Adrenal gland (tissue), 12 donors: Measurements from ENCODE around the gene SYNPO2. TPM values are rescaled to one million over a fixed set of nuclear protein-coding genes. Genes with fewer than 3 reads are reported as not detected.

Experiments
- DNase-seq, 7 donors: peaks; one replicate each; pipeline ENCODE4 v3.0.0-alpha.2; 2019 to 2020
- H3K27ac ChIP-seq, 5 donors: fragments of 200-600 bp; sonication (generic) in 4 of 5; 1 replicate in 3 of 5; 2 replicates in 2 of 5; pipeline versions ENCODE4 v1.5.1 to v1.8.0; 2016 to 2020; ENCODE audit warnings: mild to moderate bottlenecking in 1 of 5
- H3K27me3 ChIP-seq: fragments of 200-600 bp; 2 replicates; pipeline ENCODE4 v1.8.0; 2021
- H3K36me3 ChIP-seq, 2 donors: fragments of 200-600 bp; replicated peaks in 1 of 2; 1 replicate in 1 of 2; 2 replicates in 1 of 2; pipeline versions ENCODE4 v1.5.1 to v1.8.0; 2018 to 2022
- H3K4me1 ChIP-seq, 2 donors: fragments of 200-600 bp; replicated peaks in 1 of 2; 1 replicate in 1 of 2; 2 replicates in 1 of 2; pipeline versions ENCODE4 v1.5.1 to v1.8.0; 2018 to 2021
- H3K4me3 ChIP-seq, 4 donors: fragments of 200-600 bp; sonication (generic) in 3 of 4; one replicate each; pipeline ENCODE4 v1.5.1; 2016 to 2018
- H3K9me3 ChIP-seq, 3 donors: fragments of 200-600 bp; sonication (generic) in 1 of 3; replicated peaks in 1 of 3; 1 replicate in 2 of 3; 2 replicates in 1 of 3; pipeline versions ENCODE4 v1.5.1 to v1.8.0; 2016 to 2021
- CTCF ChIP-seq, 6 experiments: fragments of 450-650 bp in 4 of 6; fragments of 200-600 bp in 2 of 6; sonication (generic) in 1 of 6; IDR thresholded peaks; 1 replicate in 5 of 6; 2 replicates in 1 of 6; pipeline versions ENCODE4 v1.5.1 to v1.8.0; 2016 to 2021; ENCODE audit warnings: antibody characterized with exemption in 6 of 6, mild to moderate bottlenecking in 2 of 6, moderate library complexity in 1 of 6
- POLR2A ChIP-seq, 2 donors: fragments of 450-650 bp; IDR thresholded peaks; one replicate each; pipeline ENCODE4 v1.6.1; 2017; ENCODE audit warnings: antibody characterized with exemption in 2 of 2, mild to moderate bottlenecking in 2 of 2, moderate library complexity in 1 of 2
- WGBS, 4 donors: extraction: QIAGEN DNeasy Blood & Tissue Kit in 2 of 4; methylation state at CpG; one replicate each; pipeline versions ENCODE4 v1.1.5 to v1.1.7; 2013 to 2017; 5-methylcytosine and 5-hydroxymethylcytosine counted together
- intact Hi-C, 2 donors: fragments of 100-400 bp; cut with DNase I; formaldehyde crosslinking; loops; one replicate each; pipeline versions ENCODE4 v1.14.1 to v1.15.0; 2022 to 2023
- polyA plus RNA-seq, 3 donors: library from polyadenylated mRNA; stranded (reverse); fragments of 200-250 nt in 2 of 3; fragments of 350-450 nt in 1 of 3; fragmentation: Illumina TruSeq in 1 of 3; extraction: RNeasy Lipid Tissue Mini Kit (QIAGEN cat#74804) in 1 of 3; gene quantifications; one replicate each; pipeline ENCODE4 v1.2.3, GENCODE V29; 2013 to 2014
- total RNA-seq, 9 donors: library from RNA; depleted of rRNA in 4 of 9; stranded (reverse); fragments of >200 nt in 4 of 9; fragments of 120-200 nt in 1 of 9; fragmentation: NEBNext Ultra II Directional in 1 of 9; extraction: Animal tissue kit (Norgen Biotek cat#: 25700) in 1 of 9; gene quantifications; one replicate each; pipeline versions ENCODE4 v1.1.0 to v1.2.4, GENCODE V29; 2013 to 2023
- donor health status: healthy with polysubstance abuse.
- donor health status: Bipolar disorder and iron deficiency.
- donor health status: DM: yes; HTN: yes; CAD: no.
- donor health status: DM: no; HTN: no; CAD: no.
- donor health status: DM: no; HTN: no; CAD: no.
- donor health status: DM: yes; HTN: yes; CAD: no.

SYNPO2 gene
- total and polyA plus RNA-seq, 12 donors, result 4.5 to 49.0 (median 18.4) TPM

- intact Hi-C loops, result no loop called here
- Histone ChIP-seq H3K27ac (no peak overlapping the region), H3K27me3 (peaks cover 4% of the 10 kb centered on the region), H3K4me1 (peaks cover 0 to 10% of the 10 kb centered on the region in 2 donors), H3K9me3 (no peaks in the 10 kb centered on the region), H3K36me3 (no peaks in the 10 kb centered on the region), H3K4me3 (no peak overlapping the region)
- 76 to 94% (median 85%) methylated on average over 3 of the region's 3 CpGs for WGBS, 4 donors
- TF ChIP-seq POLR2A (IDR thresholded peaks at IDR 0.05), result no peak
- no peak for TF ChIP-seq CTCF (IDR thresholded peaks at IDR 0.05)
- no peak for DNase-seq
Observed at GRCh38 chr4:118915468-118915867, 26.8 kb downstream of the SYNPO2 start.

- Histone ChIP-seq H3K4me1 (peaks cover 0 to 10% of the 10 kb centered on the region in 2 donors), H3K4me3 (no peak overlapping the region), H3K9me3 (no peaks in the 10 kb centered on the region), H3K27me3 (peaks cover 4% of the 10 kb centered on the region), H3K27ac (no peak overlapping the region), H3K36me3 (no peaks in the 10 kb centered on the region)
- TF ChIP-seq POLR2A (IDR thresholded peaks at IDR 0.05) (no peak), CTCF (IDR thresholded peaks at IDR 0.05) (no peak)
- intact Hi-C loops, result no loop called here
- no peak for DNase-seq
- 85 to 90% (median 89%) methylated on average over 9 of the region's 9 CpGs for WGBS, 4 donors
Observed at GRCh38 chr4:118916691-118917289, 28.1 kb downstream of the SYNPO2 start.

GRCh38 chr4:118917582-118917981 is 28.9 kb downstream of the SYNPO2 start:
- TF ChIP-seq CTCF (IDR thresholded peaks at IDR 0.05) (no peak), POLR2A (IDR thresholded peaks at IDR 0.05) (no peak)
- Histone ChIP-seq H3K4me3 (no peak overlapping the region), H3K27ac (no peak overlapping the region), H3K27me3 (peaks cover under 1% of the 10 kb centered on the region), H3K9me3 (no peaks in the 10 kb centered on the region), H3K36me3 (no peaks in the 10 kb centered on the region), H3K4me1 (peaks cover 0 to 10% of the 10 kb centered on the region in 2 donors)
- intact Hi-C loops, result no loop called here
- 25 to 43% (median 36%) methylated on average over 2 of the region's 2 CpGs for WGBS, 4 donors
- DNase-seq, result no peak

- Histone ChIP-seq H3K4me1 (peaks cover 0 to 10% of the 10 kb centered on the region in 2 donors), H3K9me3 (no peaks in the 10 kb centered on the region), H3K27me3 (no peaks in the 10 kb centered on the region), H3K27ac (no peak overlapping the region), H3K36me3 (no peaks in the 10 kb centered on the region), H3K4me3 (no peak overlapping the region)
- TF ChIP-seq POLR2A (IDR thresholded peaks at IDR 0.05) (no peak), CTCF (IDR thresholded peaks at IDR 0.05) (no peak)
- DNase-seq, result no peak
- WGBS, 4 donors, result 42 to 50% (median 45%) methylated on average over 3 of the region's 3 CpGs
- intact Hi-C loops, result no loop called here
Observed at GRCh38 chr4:118918388-118918787, 29.7 kb downstream of the SYNPO2 start.
